Lower leg skin (tissue), 3 donors: Measurements from ENCODE around the gene SCAMP2.

ENCODE experiments used
- POLR2A ChIP-seq, 2 donors: fragments of 450-650 bp; IDR thresholded peaks; one replicate each; pipeline ENCODE4 v1.6.1; 2016 to 2017; ENCODE audit warnings: antibody characterized with exemption in 2 of 2, mild to moderate bottlenecking in 1 of 2, moderate library complexity in 1 of 2
- TF ChIP-seq, protein P1 (sequence below), 3 donors: fragments of 450-650 bp; IDR thresholded peaks; one replicate each; pipeline ENCODE4 v1.5.1; 2016; ENCODE audit warnings: antibody characterized with exemption in 3 of 3, mild to moderate bottlenecking in 3 of 3, moderate library complexity in 2 of 3

GRCh38 chr15:74920456-74920855 lies 47.3 kb upstream of the SCAMP2 start:
- TF ChIP-seq, protein P1, sequence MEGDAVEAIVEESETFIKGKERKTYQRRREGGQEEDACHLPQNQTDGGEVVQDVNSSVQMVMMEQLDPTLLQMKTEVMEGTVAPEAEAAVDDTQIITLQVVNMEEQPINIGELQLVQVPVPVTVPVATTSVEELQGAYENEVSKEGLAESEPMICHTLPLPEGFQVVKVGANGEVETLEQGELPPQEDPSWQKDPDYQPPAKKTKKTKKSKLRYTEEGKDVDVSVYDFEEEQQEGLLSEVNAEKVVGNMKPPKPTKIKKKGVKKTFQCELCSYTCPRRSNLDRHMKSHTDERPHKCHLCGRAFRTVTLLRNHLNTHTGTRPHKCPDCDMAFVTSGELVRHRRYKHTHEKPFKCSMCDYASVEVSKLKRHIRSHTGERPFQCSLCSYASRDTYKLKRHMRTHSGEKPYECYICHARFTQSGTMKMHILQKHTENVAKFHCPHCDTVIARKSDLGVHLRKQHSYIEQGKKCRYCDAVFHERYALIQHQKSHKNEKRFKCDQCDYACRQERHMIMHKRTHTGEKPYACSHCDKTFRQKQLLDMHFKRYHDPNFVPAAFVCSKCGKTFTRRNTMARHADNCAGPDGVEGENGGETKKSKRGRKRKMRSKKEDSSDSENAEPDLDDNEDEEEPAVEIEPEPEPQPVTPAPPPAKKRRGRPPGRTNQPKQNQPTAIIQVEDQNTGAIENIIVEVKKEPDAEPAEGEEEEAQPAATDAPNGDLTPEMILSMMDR (IDR thresholded peaks at IDR 0.05) = no peak
- TF ChIP-seq POLR2A (IDR thresholded peaks at IDR 0.05) = no peak
